Parathyroid adenoma (tissue), 2 donors: ENCODE results near the gene C5orf58.

ENCODE experiments used
- H2AFZ ChIP-seq: fragments of 300-600 bp; sonication (generic); one replicate; pipeline ENCODE4 v1.7.0; 2017; ENCODE audit warnings: antibody characterized with exemption, mild to moderate bottlenecking
- H3K27ac ChIP-seq: fragments of 300-600 bp; sonication (generic); one replicate; pipeline ENCODE4 v1.7.0; 2017
- H3K27me3 ChIP-seq: fragments of 300-600 bp; sonication (generic); one replicate; pipeline ENCODE4 v1.7.0; 2017; ENCODE audit warnings: low read length; ENCODE audit not compliant: control insufficient read depth, insufficient read depth
- H3K36me3 ChIP-seq: fragments of 300-600 bp; sonication (generic); one replicate; pipeline ENCODE4 v1.7.0; 2017; ENCODE audit warnings: low read length; ENCODE audit not compliant: control insufficient read depth, insufficient read depth
- H3K4me1 ChIP-seq: fragments of 300-600 bp; sonication (generic); one replicate; pipeline ENCODE4 v1.7.0; 2017; ENCODE audit warnings: control low read depth
- H3K4me2 ChIP-seq: fragments of 300-600 bp; sonication (generic); one replicate; pipeline ENCODE4 v1.7.0; 2017; ENCODE audit warnings: low read length
- H3K4me3 ChIP-seq: fragments of 300-600 bp; sonication (generic); one replicate; pipeline ENCODE4 v1.7.0; 2017; ENCODE audit warnings: low read depth, low read length
- H3K79me2 ChIP-seq: fragments of 300-600 bp; sonication (generic); one replicate; pipeline ENCODE4 v1.7.0; 2017; ENCODE audit warnings: control low read depth
- H3K9ac ChIP-seq: fragments of 300-600 bp; sonication (generic); one replicate; pipeline ENCODE4 v1.7.0; 2017; ENCODE audit warnings: mild to moderate bottlenecking
- H3K9me3 ChIP-seq: fragments of 300-600 bp; sonication (generic); one replicate; pipeline ENCODE4 v1.7.0; 2017; ENCODE audit warnings: low read length; ENCODE audit not compliant: control insufficient read depth
- CTCF ChIP-seq: fragments of 300-600 bp; sonication (generic); IDR thresholded peaks from one replicate; pipeline ENCODE4 v1.7.0; 2017; ENCODE audit warnings: antibody characterized with exemption, mild to moderate bottlenecking
- donor health status: primary hyperparathyroidism.

Gene C5orf58

GRCh38 chr5:170283296-170283695 lies 50.5 kb downstream of the C5orf58 start:
- Histone ChIP-seq H3K27ac (no peak overlapping the region), H3K4me2 (no peak overlapping the region), H3K9ac (no peak overlapping the region), H3K4me3 (no peak overlapping the region), H3K79me2 (no peaks in the 10 kb centered on the region), H2AFZ (no peak overlapping the region), H3K27me3 (no peaks in the 10 kb centered on the region), H3K36me3 (no peaks in the 10 kb centered on the region), H3K4me1 (no peaks in the 10 kb centered on the region), H3K9me3 (no peaks in the 10 kb centered on the region)
- TF ChIP-seq CTCF, result no peak

- H3K79me2 ChIP-seq, result no peaks in the 10 kb centered on the region
- no peaks in the 10 kb centered on the region for H3K4me1 ChIP-seq
- H3K4me2 ChIP-seq, result no peak overlapping the region
- no peaks in the 10 kb centered on the region for H3K9me3 ChIP-seq
- H3K4me3 ChIP-seq, result no peak overlapping the region
- H2AFZ ChIP-seq, result no peak overlapping the region
- H3K27me3 ChIP-seq, result no peaks in the 10 kb centered on the region
- H3K27ac ChIP-seq, result no peak overlapping the region
- H3K36me3 ChIP-seq, result no peaks in the 10 kb centered on the region
- no peak for TF ChIP-seq CTCF
- no peak overlapping the region for H3K9ac ChIP-seq
Observed at GRCh38 chr5:170284231-170284630, 51.4 kb downstream of the C5orf58 start.

- no peak overlapping the region for H2AFZ ChIP-seq
- no peak overlapping the region for H3K9ac ChIP-seq
- no peaks in the 10 kb centered on the region for H3K79me2 ChIP-seq
- no peaks in the 10 kb centered on the region for H3K4me1 ChIP-seq
- H3K27me3 ChIP-seq, result no peaks in the 10 kb centered on the region
- H3K4me3 ChIP-seq, result no peak overlapping the region
- no peaks in the 10 kb centered on the region for H3K36me3 ChIP-seq
- H3K27ac ChIP-seq, result no peak overlapping the region
- no peaks in the 10 kb centered on the region for H3K9me3 ChIP-seq
- H3K4me2 ChIP-seq, result no peak overlapping the region
- TF ChIP-seq CTCF, result no peak
Observed at GRCh38 chr5:170285181-170285580, 52.4 kb downstream of the C5orf58 start.

GRCh38 chr5:170286386-170286925 lies 53.7 kb downstream of the C5orf58 start:
- Histone ChIP-seq H3K9me3 (no peaks in the 10 kb centered on the region), H3K36me3 (no peaks in the 10 kb centered on the region), H3K4me1 (no peaks in the 10 kb centered on the region)

More at GRCh38 chr5:170286386-170286925, 53.7 kb downstream of the C5orf58 start:
- Histone ChIP-seq H2AFZ (no peak overlapping the region), H3K4me2 (no peak overlapping the region), H3K9ac (no peak overlapping the region), H3K27ac (no peak overlapping the region), H3K4me3 (no peak overlapping the region), H3K79me2 (no peaks in the 10 kb centered on the region), H3K27me3 (no peaks in the 10 kb centered on the region)
- no peak for TF ChIP-seq CTCF
